Subcutaneous adipose tissue (tissue), 4 donors: ENCODE data around the gene ARHGAP44. TPM values are rescaled to one million over a fixed set of nuclear protein-coding genes. Genes with fewer than 3 reads are reported as not detected.

ENCODE experiments used
- CTCF ChIP-seq: fragments of 450-650 bp; IDR thresholded peaks from one replicate; pipeline ENCODE4 v1.5.1; 2016; ENCODE audit warnings: low read depth, mild to moderate bottlenecking, control low read depth, antibody characterized with exemption, moderate library complexity
- total RNA-seq, 4 donors: library from RNA; depleted of rRNA; stranded (reverse); fragments of >200 nt; gene quantifications; one replicate each; pipeline ENCODE4 v1.1.0, GENCODE V29; 2016

The ARHGAP44 gene
- total RNA-seq, 4 donors from 2014 or later, result 1.3 to 3.4 (median 1.9) TPM

GRCh38 chr17:12967962-12968361 lies 178.7 kb downstream of the ARHGAP44 start:
- TF ChIP-seq CTCF, result no peak

GRCh38 chr17:12973496-12974004 lies 184.3 kb downstream of the ARHGAP44 start:
- no peak for TF ChIP-seq CTCF

DNA sequence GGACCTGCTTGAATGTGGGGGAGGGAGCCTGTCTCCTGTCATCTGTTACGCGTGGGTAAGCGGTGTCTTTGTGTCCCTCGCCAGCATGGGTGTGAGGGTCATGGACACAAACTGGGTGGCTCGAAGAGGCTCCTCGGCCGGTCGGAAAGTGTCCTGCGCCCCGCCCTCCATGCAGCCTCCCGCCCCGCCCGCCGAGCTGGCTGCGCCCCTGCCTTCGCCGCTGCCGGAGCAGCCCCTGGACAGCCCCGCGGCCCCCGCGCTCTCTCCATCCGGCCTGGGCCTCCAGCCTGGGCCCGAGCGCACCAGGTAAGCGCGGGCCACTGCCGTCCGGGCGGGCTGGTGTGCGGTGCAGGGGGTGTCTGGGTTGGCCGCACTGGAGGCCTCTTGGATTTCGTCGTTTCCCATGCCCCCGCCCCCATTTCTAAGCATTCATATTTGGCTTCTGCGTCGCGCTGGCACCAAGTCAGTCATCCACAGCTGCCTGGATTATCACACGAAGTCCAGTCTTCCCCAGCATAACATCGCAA lies 184.8 kb downstream of the ARHGAP44 start:
- no peak for TF ChIP-seq CTCF

DNA sequence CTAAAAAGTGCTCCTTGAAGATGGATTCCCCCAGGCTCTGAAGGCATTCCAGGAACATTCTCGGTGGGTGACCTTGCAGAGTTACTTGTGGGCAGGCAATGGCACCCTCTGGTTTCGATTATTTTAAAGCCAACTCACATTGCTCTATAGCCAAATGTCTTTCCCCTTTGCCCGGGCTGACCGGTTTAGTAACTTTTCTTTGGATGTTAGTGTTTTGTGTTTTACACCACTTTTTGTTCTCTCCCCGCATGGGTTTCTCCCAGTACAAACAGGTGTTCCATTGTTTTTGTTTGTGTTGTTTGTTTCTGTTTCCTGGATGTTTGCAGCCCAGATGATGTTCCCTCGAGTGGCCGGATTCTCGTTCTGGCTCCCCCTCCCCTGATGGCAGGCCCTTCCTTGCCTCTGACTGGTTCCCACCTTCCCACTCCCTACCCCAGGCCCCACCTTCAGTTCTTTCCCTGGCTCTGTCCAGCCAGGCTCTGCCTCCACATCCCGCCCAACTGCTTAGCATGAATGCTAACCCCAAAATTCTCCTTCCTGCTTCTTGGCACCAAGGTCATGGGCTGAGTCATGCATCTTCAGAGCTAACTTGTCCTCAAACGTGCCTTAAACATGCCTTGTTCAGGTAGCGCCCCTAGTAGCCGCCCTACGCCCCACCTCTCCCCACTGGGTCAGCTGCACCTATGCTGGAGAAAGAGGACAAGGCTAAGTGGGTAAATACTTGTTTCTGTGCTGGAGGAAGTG lies 187.9 kb downstream of the ARHGAP44 start:
- no peak for TF ChIP-seq CTCF

DNA sequence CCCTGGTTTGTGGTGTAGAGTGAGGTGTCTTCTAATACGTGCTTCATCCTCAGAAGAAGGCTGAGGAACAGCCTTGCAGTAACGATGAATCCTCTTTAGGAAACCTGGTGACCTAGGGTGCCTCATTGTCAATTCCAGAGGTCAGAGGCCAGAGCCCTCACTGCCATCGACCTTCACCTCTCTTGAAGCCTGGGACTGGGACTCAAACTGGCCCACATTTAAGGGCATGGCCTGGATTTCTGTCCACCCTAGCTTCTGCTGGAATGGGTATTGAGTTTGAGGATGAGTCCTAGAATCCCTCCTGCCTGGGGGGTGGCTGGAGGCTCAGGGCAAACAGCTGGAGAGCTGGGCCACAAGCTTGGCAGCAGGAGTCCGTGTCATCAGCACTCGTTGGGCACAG lies 189.9 kb downstream of the ARHGAP44 start:
- TF ChIP-seq CTCF, result no peak

DNA sequence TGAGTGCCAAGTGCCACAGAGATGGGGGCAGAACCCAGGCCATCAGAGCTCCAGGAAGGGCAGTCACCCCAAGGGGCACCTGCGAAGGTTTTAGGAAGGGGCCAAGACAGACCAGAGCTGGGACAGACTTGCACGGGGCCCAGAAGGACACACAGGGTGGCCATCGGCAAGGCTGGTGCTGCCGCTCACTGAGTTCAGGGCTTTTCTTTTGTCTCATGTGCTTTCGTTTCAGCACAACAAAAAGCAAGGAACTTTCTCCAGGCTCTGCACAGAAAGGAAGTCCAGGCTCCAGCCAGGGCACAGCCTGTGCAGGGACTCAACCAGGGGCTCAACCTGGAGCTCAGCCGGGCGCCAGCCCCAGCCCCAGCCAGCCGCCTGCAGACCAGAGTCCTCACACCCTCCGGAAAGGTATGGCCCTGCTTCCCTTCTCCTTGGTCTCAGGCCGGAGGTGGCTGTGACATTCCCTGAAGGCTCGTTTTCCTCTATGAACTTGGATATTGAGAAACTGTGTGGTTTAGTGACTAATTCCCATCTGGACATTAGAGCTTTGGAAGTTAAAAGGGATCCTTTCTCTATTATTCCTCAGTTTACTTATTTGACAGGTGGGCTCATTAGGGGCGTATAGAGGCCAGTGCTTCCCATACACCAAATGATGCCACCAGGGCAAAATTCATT lies 190.7 kb downstream of the ARHGAP44 start:
- no peak for TF ChIP-seq CTCF

- TF ChIP-seq CTCF, result no peak
These were observed 192.9 kb downstream of the ARHGAP44 start for GRCh38 chr17:12982224-12982623.
